CD14-positive monocyte (primary cell): ENCODE measurements around the gene CSF3. TPM values are rescaled to one million over a fixed set of nuclear protein-coding genes. Genes with fewer than 3 reads are reported as not detected.

ENCODE experiments used
- DNase-seq, 3 donors: peaks; one replicate each; pipeline ENCODE4 v3.0.0-alpha.2; 2011 to 2022
- H2AFZ ChIP-seq: 2 replicates; pipeline ENCODE4 v1.6.0; 2012; ENCODE audit warnings: mild to moderate bottlenecking, low read depth, low read length, inconsistent platforms; ENCODE audit not compliant: insufficient read depth, poor library complexity, severe bottlenecking
- H3K27ac ChIP-seq, 2 donors: 1 replicate in 1 of 2; 2 replicates in 1 of 2; pipeline ENCODE4 v1.5.1; 2012 to 2013; ENCODE audit warnings: low read length in 2 of 2, control low read depth in 1 of 2, inconsistent platforms in 1 of 2, low read depth in 1 of 2, mild to moderate bottlenecking in 1 of 2
- H3K27me3 ChIP-seq, 2 donors: one replicate each; pipeline versions ENCODE4 v1.6.0 to v1.6.1; 2011 to 2013; ENCODE audit warnings: low read length in 2 of 2; ENCODE audit not compliant: control insufficient read depth in 2 of 2, insufficient read depth in 2 of 2
- H3K36me3 ChIP-seq, 2 donors: replicated peaks in 1 of 2; 1 replicate in 1 of 2; 2 replicates in 1 of 2; pipeline versions ENCODE4 v1.5.1 to v1.6.1; 2012 to 2013; ENCODE audit warnings: low read length in 2 of 2, control low read depth in 1 of 2, inconsistent platforms in 1 of 2, mild to moderate bottlenecking in 1 of 2; ENCODE audit not compliant: insufficient read depth in 2 of 2, control insufficient read depth in 1 of 2
- H3K4me1 ChIP-seq, 2 donors: 1 replicate in 1 of 2; 2 replicates in 1 of 2; pipeline versions ENCODE4 v1.5.1 to v1.6.1; 2012 to 2013; ENCODE audit warnings: low read length in 2 of 2, control low read depth in 1 of 2, inconsistent platforms in 1 of 2, mild to moderate bottlenecking in 1 of 2, moderate library complexity in 1 of 2; ENCODE audit not compliant: insufficient read depth in 2 of 2, control insufficient read depth in 1 of 2
- H3K4me2 ChIP-seq: replicated peaks from 2 replicates; pipeline ENCODE3; 2012; ENCODE audit warnings: low read length, moderate library complexity, mild to moderate bottlenecking; ENCODE audit not compliant: poor library complexity, severe bottlenecking; ENCODE audit errors: extremely low read depth
- H3K4me3 ChIP-seq, 3 experiments: fragments of 200-600 bp in 1 of 3; sonication (generic) in 1 of 3; replicated peaks in 1 of 3; 1 replicate in 2 of 3; 2 replicates in 1 of 3; pipeline ENCODE4 v1.5.1; 2011 to 2013; ENCODE audit warnings: low read length in 3 of 3, mild to moderate bottlenecking in 3 of 3, control low read depth in 2 of 3, low read depth in 2 of 3, inconsistent platforms in 1 of 3, moderate library complexity in 1 of 3
- H3K79me2 ChIP-seq: 2 replicates; pipeline ENCODE4 v1.6.0; 2012; ENCODE audit warnings: mild to moderate bottlenecking, control low read depth, inconsistent platforms, low read length, moderate library complexity; ENCODE audit not compliant: insufficient read depth
- H3K9ac ChIP-seq: 2 replicates; pipeline ENCODE4 v1.6.0; 2017; ENCODE audit warnings: low read length, mild to moderate bottlenecking; ENCODE audit not compliant: insufficient read depth, poor library complexity, severe bottlenecking
- H3K9me3 ChIP-seq, 2 donors: replicated peaks in 1 of 2; 1 replicate in 1 of 2; 2 replicates in 1 of 2; pipeline versions ENCODE4 v1.5.1 to v1.6.1; 2012 to 2013; ENCODE audit warnings: low read length in 2 of 2, control low read depth in 1 of 2; ENCODE audit not compliant: control insufficient read depth in 1 of 2, insufficient read depth in 1 of 2
- H4K20me1 ChIP-seq: 2 replicates; pipeline ENCODE4 v1.6.0; 2012; ENCODE audit warnings: mild to moderate bottlenecking, low read length, control low read depth, moderate library complexity; ENCODE audit not compliant: insufficient read depth
- H3K27ac Mint-ChIP-seq, 7 donors: one replicate each; pipeline ENCODE4 v1.8.0; 2020; ENCODE audit warnings: mild to moderate bottlenecking in 7 of 7, mixed read lengths in 7 of 7, moderate library complexity in 6 of 7, inconsistent platforms in 2 of 7
- H3K27me3 Mint-ChIP-seq, 3 donors: one replicate each; pipeline ENCODE4 v1.8.0; 2021 to 2022; ENCODE audit warnings: low read depth in 3 of 3, mild to moderate bottlenecking in 3 of 3, mixed read lengths in 3 of 3, moderate library complexity in 3 of 3, inconsistent platforms in 1 of 3
- H3K36me3 Mint-ChIP-seq, 2 donors: one replicate each; pipeline ENCODE4 v1.8.0; 2020; ENCODE audit warnings: mixed read lengths in 2 of 2, inconsistent platforms in 1 of 2, mild to moderate bottlenecking in 1 of 2
- H3K4me1 Mint-ChIP-seq: one replicate; pipeline ENCODE4 v1.8.0; 2020; ENCODE audit warnings: mild to moderate bottlenecking, mixed read lengths
- H3K4me3 Mint-ChIP-seq, 2 donors: one replicate each; pipeline ENCODE4 v1.8.0; 2020; ENCODE audit warnings: mild to moderate bottlenecking in 2 of 2, mixed read lengths in 2 of 2, moderate library complexity in 1 of 2
- H3K9me3 Mint-ChIP-seq, 7 donors: one replicate each; pipeline ENCODE4 v1.8.0; 2020 to 2022; ENCODE audit warnings: mixed read lengths in 7 of 7, mild to moderate bottlenecking in 6 of 7, moderate library complexity in 6 of 7, inconsistent platforms in 2 of 7
- WGBS: methylation state at CpG from one replicate; pipeline ENCODE4 v1.1.5; 2013; ENCODE audit warnings: missing lambda C conversion rate; ENCODE audit not compliant: insufficient coverage; 5-methylcytosine and 5-hydroxymethylcytosine counted together
- intact Hi-C, 2 donors: fragments of 100-400 bp; cut with micrococcal nuclease; formaldehyde crosslinking; loops; one replicate each; pipeline versions ENCODE4 v1.15.0 to v1.15.1; 2023
- polyA minus RNA-seq: library from RNA; depleted of rRNA, polyadenylated mRNA; stranded (reverse); fragments of >200 nt; gene quantifications from 2 replicates; pipeline ENCODE4 v1.2.3, GENCODE V29; 2012
- polyA plus RNA-seq, 3 donors: library from polyadenylated mRNA; depleted of rRNA in 1 of 3; unstranded in 2 of 3; stranded (reverse) in 1 of 3; fragments of 300-500 nt in 2 of 3; fragments of >200 nt in 1 of 3; fragmentation: Illumina TruSeq in 2 of 3; gene quantifications; 1 replicate in 2 of 3; 2 replicates in 1 of 3; pipeline ENCODE4 v1.2.3, GENCODE V29; 2012 to 2021
- total RNA-seq, 12 experiments: library from RNA in 1 of 12; stranded (reverse) in 1 of 12; fragments of 120-200 nt in 1 of 12; gene quantifications; one replicate each; pipeline ENCODE4 v1.2.4 and lab custom pipeline; 2013 to 2026; ENCODE audit warnings: mixed read lengths in 6 of 12, inconsistent platforms in 1 of 12
- TF ChIP-seq, protein P1 (sequence below): fragments of 200-600 bp; IDR thresholded peaks from one replicate; pipeline ENCODE4 v1.8.0; 2022; ENCODE audit warnings: antibody characterized with exemption, mild to moderate bottlenecking

CSF3 gene, protein sequence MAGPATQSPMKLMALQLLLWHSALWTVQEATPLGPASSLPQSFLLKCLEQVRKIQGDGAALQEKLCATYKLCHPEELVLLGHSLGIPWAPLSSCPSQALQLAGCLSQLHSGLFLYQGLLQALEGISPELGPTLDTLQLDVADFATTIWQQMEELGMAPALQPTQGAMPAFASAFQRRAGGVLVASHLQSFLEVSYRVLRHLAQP
- total RNA-seq (2013): not detected
- polyA plus RNA-seq: not detected
- polyA minus RNA-seq: not detected in 2 replicates
- 0.11 to 283 (median 0.81) reads per million in 11 experiments for total RNA-seq (lab: John Stamatoyannopoulos, UW)

DNA sequence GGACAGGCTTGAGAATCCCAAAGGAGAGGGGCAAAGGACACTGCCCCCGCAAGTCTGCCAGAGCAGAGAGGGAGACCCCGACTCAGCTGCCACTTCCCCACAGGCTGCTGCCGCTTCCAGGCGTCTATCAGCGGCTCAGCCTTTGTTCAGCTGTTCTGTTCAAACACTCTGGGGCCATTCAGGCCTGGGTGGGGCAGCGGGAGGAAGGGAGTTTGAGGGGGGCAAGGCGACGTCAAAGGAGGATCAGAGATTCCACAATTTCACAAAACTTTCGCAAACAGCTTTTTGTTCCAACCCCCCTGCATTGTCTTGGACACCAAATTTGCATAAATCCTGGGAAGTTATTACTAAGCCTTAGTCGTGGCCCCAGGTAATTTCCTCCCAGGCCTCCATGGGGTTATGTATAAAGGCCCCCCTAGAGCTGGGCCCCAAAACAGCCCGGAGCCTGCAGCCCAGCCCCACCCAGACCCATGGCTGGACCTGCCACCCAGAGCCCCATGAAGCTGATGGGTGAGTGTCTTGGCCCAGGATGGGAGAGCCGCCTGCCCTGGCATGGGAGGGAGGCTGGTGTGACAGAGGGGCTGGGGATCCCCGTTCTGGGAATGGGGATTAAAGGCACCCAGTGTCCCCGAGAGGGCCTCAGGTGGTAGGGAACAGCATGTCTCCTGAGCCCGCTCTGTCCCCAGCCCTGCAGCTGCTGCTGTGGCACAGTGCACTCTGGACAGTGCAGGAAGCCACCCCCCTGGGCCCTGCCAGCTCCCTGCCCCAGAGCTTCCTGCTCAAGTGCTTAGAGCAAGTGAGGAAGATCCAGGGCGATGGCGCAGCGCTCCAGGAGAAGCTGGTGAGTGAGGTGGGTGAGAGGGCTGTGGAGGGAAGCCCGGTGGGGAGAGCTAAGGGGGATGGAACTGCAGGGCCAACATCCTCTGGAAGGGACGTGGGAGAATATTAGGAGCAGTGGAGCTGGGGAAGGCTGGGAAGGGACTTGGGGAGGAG lies at the start of gene CSF3:
TSS of gene CSF3 (plus strand) at position 436 of the 993 bp plus-strand sequence. CDS start at position 471, 35 bp downstream.
- no peaks in the 10 kb centered on the region for H3K27me3 ChIP-seq
- no peak within 1 kb of the TSS for H3K27ac ChIP-seq
- TF ChIP-seq, protein P1, sequence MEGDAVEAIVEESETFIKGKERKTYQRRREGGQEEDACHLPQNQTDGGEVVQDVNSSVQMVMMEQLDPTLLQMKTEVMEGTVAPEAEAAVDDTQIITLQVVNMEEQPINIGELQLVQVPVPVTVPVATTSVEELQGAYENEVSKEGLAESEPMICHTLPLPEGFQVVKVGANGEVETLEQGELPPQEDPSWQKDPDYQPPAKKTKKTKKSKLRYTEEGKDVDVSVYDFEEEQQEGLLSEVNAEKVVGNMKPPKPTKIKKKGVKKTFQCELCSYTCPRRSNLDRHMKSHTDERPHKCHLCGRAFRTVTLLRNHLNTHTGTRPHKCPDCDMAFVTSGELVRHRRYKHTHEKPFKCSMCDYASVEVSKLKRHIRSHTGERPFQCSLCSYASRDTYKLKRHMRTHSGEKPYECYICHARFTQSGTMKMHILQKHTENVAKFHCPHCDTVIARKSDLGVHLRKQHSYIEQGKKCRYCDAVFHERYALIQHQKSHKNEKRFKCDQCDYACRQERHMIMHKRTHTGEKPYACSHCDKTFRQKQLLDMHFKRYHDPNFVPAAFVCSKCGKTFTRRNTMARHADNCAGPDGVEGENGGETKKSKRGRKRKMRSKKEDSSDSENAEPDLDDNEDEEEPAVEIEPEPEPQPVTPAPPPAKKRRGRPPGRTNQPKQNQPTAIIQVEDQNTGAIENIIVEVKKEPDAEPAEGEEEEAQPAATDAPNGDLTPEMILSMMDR: no peak
- peak in 1 of 3 donors; percentile 24 for DNase-seq
- no peaks in the 10 kb centered on the region for H3K9me3 ChIP-seq
- no peaks in the 10 kb centered on the region for H3K4me1 ChIP-seq
- Mint-ChIP-seq H3K4me3 (no peak within 1 kb of the TSS), H3K36me3 (peaks cover 22 to 30% of the 10 kb centered on the region in 2 donors), H3K4me1 (peaks cover 6% of the 10 kb centered on the region), H3K27me3 (peaks cover 10 to 29% (median 13%) of the 10 kb centered on the region in 3 donors), H3K9me3 (peaks cover 0 to 3% (median 0%) of the 10 kb centered on the region in 7 donors), H3K27ac (peak within 1 kb of the TSS in 1 of 7 donors; percentile 5)
- no peak within 1 kb of the TSS for H3K9ac ChIP-seq
- intact Hi-C loops: loop anchor here in 1 of 2 donors (10.0 kb wide), 1 partner anchor 150 kb away; no protein-coding TSS in a partner anchor
- H4K20me1 ChIP-seq: no peaks in the 10 kb centered on the region
- no peak within 1 kb of the TSS for H3K4me2 ChIP-seq
- 38% methylated on average over 13 of the region's 20 CpGs for WGBS
- no peaks in the 10 kb centered on the region for H3K79me2 ChIP-seq
- H3K4me3 ChIP-seq: no peak within 1 kb of the TSS
- peaks cover 20 to 28% of the 10 kb centered on the region in 2 donors for H3K36me3 ChIP-seq
- no peak within 1 kb of the TSS for H2AFZ ChIP-seq

DNA sequence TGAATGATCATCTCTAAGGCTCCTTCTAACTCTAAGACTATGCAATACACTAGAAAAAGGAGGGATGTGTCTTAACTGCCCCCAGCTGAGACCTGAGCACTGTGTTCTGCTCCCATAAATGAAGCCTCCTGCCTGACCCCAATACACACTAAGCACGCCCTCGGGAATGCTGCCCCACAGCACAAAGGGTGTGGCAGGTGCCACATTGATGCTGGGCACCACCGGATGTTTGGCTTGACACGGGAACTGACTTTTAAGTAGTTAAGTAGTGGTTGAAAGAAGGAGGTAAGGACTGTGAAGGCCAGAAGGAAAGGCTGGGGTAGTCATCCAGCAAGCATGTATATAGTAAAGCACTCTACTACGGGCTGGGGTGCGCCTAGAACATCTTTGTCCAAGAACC lies 48.5 kb upstream of the CSF3 start:
- TF ChIP-seq, protein P1: no peak
- intact Hi-C loops: no loop called here
- H3K9me3 ChIP-seq: no peaks in the 10 kb centered on the region
- H3K4me1 Mint-ChIP-seq: peaks cover 55% of the 10 kb centered on the region
- peak overlapping the region; percentile 78 to 96 (median 89) for H3K27ac Mint-ChIP-seq
- 92% methylated on average over 3 of the region's 6 CpGs for WGBS
- H2AFZ ChIP-seq: no peak overlapping the region
- no peaks in the 10 kb centered on the region for H3K36me3 Mint-ChIP-seq
- H3K27me3 ChIP-seq: no peaks in the 10 kb centered on the region
- no peaks in the 10 kb centered on the region for H4K20me1 ChIP-seq
- no peaks in the 10 kb centered on the region for H3K36me3 ChIP-seq
- peaks cover 0 to 10% (median 4%) of the 10 kb centered on the region in 3 donors for H3K27me3 Mint-ChIP-seq
- peak overlapping the region in 1 of 3 experiments; percentile 6 for H3K4me3 ChIP-seq
- H3K9me3 Mint-ChIP-seq: peaks cover 0 to 3% (median 0%) of the 10 kb centered on the region in 7 donors
- DNase-seq: no peak
- no peak overlapping the region for H3K9ac ChIP-seq
- H3K4me3 Mint-ChIP-seq: no peak overlapping the region
- H3K4me1 ChIP-seq: peaks cover 51 to 52% of the 10 kb centered on the region in 2 donors
- H3K79me2 ChIP-seq: no peaks in the 10 kb centered on the region
- H3K27ac ChIP-seq: peak overlapping the region; percentile 60 to 87
- peak overlapping the region; percentile 24 for H3K4me2 ChIP-seq
